Mesothelial cell of epicardium (in vitro differentiated cells): Measurements from ENCODE around the gene TOMM40L. TPM values are rescaled to one million over a fixed set of nuclear protein-coding genes. Genes with fewer than 3 reads are reported as not detected.

Source experiments
- DNase-seq, 2 experiments: peaks; one replicate each; pipeline ENCODE4 v3.0.0; 2021; ENCODE audit warnings: low spot score in 2 of 2; ENCODE audit not compliant: unreplicated experiment in 2 of 2
- H3K27ac Mint-ChIP-seq: 2 replicates; pipeline ENCODE4 v1.8.0; 2021; ENCODE audit warnings: mixed read lengths
- H3K27me3 Mint-ChIP-seq: 2 replicates; pipeline ENCODE4 v1.8.0; 2021; ENCODE audit warnings: low read depth, mixed read lengths
- H3K36me3 Mint-ChIP-seq: 2 replicates; pipeline ENCODE4 v1.8.0; 2021; ENCODE audit warnings: mixed read lengths
- H3K4me1 Mint-ChIP-seq: 2 replicates; pipeline ENCODE4 v1.8.0; 2021; ENCODE audit warnings: mixed read lengths
- H3K4me3 Mint-ChIP-seq: 2 replicates; pipeline ENCODE4 v1.8.0; 2021; ENCODE audit warnings: mild to moderate bottlenecking, moderate library complexity, mixed read lengths
- H3K9me3 Mint-ChIP-seq: 2 replicates; pipeline ENCODE4 v1.8.0; 2021; ENCODE audit warnings: mixed read lengths
- total RNA-seq: library from RNA; stranded (reverse); gene quantifications from 3 replicates; pipeline ENCODE4 v1.2.1, GENCODE V29; 2021
- TF ChIP-seq, protein P1 (sequence below): fragments of 200-600 bp; sonication (generic); IDR thresholded peaks from one replicate; pipeline ENCODE4 v1.5.0; 2021; ENCODE audit warnings: antibody characterized with exemption; ENCODE audit not compliant: unreplicated experiment

TOMM40L gene
- total RNA-seq, 1 donor from 2014 or later = 9.3 TPM

DNA sequence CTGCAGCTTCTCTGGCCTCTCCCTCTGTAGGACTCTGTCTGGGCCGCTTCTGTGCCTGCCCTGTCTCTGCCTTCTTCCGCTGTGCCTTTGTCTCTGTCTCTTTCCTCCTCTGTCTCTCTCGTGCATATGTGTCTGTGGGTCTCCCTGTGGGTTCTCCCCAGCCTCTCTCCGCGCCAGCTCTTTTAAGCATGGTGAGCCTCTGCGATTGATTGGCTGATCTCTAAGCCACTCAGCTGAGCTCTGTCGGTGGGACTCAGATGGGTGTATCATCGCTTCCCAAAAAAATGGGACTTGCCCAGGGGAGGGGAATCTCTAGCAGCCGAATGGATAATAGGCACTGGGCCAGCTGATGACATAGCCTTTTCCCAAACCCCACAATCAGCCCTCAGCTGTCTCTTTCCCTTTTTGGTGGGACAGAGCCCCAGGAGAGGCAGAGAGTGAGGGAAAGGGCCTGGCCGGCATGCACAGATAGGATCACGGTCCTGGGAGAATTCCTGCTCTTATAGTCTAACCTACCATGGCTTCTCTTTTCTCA lies 26.9 kb upstream of the TOMM40L start, which contains the start of gene ADAMTS4:
Gene ADAMTS4, minus strand, starts transcription at position 158 of the 535 bp plus-strand sequence. CDS start 427 bp downstream, outside the sequence.
- peak within 1 kb of the TSS; percentile 62 for H3K4me3 Mint-ChIP-seq

GRCh38 chr1:161199506-161200139 lies 26.2 kb upstream of the TOMM40L start:
- TF ChIP-seq, protein P1, sequence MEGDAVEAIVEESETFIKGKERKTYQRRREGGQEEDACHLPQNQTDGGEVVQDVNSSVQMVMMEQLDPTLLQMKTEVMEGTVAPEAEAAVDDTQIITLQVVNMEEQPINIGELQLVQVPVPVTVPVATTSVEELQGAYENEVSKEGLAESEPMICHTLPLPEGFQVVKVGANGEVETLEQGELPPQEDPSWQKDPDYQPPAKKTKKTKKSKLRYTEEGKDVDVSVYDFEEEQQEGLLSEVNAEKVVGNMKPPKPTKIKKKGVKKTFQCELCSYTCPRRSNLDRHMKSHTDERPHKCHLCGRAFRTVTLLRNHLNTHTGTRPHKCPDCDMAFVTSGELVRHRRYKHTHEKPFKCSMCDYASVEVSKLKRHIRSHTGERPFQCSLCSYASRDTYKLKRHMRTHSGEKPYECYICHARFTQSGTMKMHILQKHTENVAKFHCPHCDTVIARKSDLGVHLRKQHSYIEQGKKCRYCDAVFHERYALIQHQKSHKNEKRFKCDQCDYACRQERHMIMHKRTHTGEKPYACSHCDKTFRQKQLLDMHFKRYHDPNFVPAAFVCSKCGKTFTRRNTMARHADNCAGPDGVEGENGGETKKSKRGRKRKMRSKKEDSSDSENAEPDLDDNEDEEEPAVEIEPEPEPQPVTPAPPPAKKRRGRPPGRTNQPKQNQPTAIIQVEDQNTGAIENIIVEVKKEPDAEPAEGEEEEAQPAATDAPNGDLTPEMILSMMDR = no peak
- Mint-ChIP-seq H3K4me3 (peak overlapping the region; percentile 62), H3K27me3 (no peaks in the 10 kb centered on the region), H3K36me3 (peaks cover 9% of the 10 kb centered on the region), H3K27ac (peak overlapping the region; percentile 82), H3K4me1 (peaks cover 58% of the 10 kb centered on the region), H3K9me3 (no peaks in the 10 kb centered on the region)
- no peak for DNase-seq

More for the DNA sequence above, 26.9 kb upstream of the TOMM40L start, which contains the start of gene ADAMTS4:
- Mint-ChIP-seq H3K4me1 (peaks cover 53% of the 10 kb centered on the region), H3K9me3 (no peaks in the 10 kb centered on the region), H3K36me3 (peaks cover 3% of the 10 kb centered on the region), H3K27ac (peak within 1 kb of the TSS; percentile 92), H3K27me3 (no peaks in the 10 kb centered on the region)
- DNase-seq = no peak
- TF ChIP-seq, protein P1 = no peak

GRCh38 chr1:161200421-161200991 lies 25.4 kb upstream of the TOMM40L start:
- no peaks in the 10 kb centered on the region for H3K27me3 Mint-ChIP-seq
- TF ChIP-seq, protein P1 = no peak
- peaks cover 12% of the 10 kb centered on the region for H3K36me3 Mint-ChIP-seq
- H3K4me1 Mint-ChIP-seq = peaks cover 61% of the 10 kb centered on the region
- no peaks in the 10 kb centered on the region for H3K9me3 Mint-ChIP-seq
- H3K4me3 Mint-ChIP-seq = no peak overlapping the region
- peak overlapping the region; percentile 97 for H3K27ac Mint-ChIP-seq
- DNase-seq = no peak

GRCh38 chr1:161200992-161201835 lies 24.6 kb upstream of the TOMM40L start:
- Mint-ChIP-seq H3K27ac (peak overlapping the region; percentile 97), H3K9me3 (no peaks in the 10 kb centered on the region), H3K4me3 (peak overlapping the region; percentile 93), H3K36me3 (peaks cover 14% of the 10 kb centered on the region), H3K4me1 (peaks cover 61% of the 10 kb centered on the region), H3K27me3 (no peaks in the 10 kb centered on the region)
- no peak for DNase-seq
- TF ChIP-seq, protein P1 = no peak

DNA sequence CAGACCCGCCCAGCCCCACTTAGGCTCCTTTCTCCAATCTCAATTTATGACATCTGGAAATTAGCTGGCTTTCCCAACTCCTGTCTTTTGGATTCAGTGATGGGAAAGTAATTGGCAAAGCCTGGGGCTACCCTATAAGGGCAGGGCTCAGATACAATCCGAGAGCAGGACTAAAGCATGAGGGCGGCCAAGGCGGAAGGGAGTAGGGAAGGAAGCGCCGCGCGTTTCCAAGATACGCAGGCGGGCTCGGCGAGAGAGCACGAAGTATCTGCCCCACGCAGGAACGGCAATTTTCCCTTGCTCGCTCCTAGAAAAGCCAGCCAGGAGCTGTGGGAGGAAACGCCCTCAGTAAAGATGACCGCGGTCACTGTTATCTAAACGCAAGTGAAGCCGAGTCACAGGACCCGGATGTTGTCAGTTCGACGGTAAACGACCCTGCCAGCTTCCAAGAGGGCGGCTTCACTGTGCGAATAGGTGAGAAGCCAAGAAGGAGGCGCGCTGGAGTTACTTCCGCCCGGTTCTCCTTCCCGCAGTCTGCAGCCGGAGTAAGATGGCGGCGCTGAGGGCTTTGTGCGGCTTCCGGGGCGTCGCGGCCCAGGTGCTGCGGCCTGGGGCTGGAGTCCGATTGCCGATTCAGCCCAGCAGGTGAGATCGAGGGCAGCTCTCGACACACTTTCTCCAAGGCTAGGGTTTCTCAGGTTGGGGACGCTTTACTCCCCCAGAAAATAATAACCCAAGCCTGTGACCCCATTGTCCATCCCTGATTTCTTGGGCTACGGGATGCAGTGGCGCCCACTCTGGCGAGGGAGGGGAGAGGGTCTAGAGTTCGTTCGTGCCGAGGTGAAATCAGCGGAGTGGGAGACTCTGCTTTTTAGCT lies 23.8 kb upstream of the TOMM40L start, which contains the start of gene NDUFS2:
Gene NDUFS2, plus strand, starts transcription at position 532 of the 877 bp plus-strand sequence. Its CDS starts 19 bp downstream, at position 551.
- H3K27ac Mint-ChIP-seq = peak within 1 kb of the TSS; percentile 97
- no peaks in the 10 kb centered on the region for H3K9me3 Mint-ChIP-seq
- H3K36me3 Mint-ChIP-seq = peaks cover 19% of the 10 kb centered on the region
- H3K27me3 Mint-ChIP-seq = no peaks in the 10 kb centered on the region
- TF ChIP-seq, protein P1 = no peak
- H3K4me3 Mint-ChIP-seq = peak within 1 kb of the TSS; percentile 93
- peak; percentile 90 to 92 for DNase-seq
- H3K4me1 Mint-ChIP-seq = peaks cover 56% of the 10 kb centered on the region
